ENCODE data around the gene CNIH4.

CNIH4 gene

GRCh38 chr1:224357626-224358124, 996 bp downstream of the CNIH4 start:
- H3K4me3 ChIP-seq (ENCODE audit: low read depth, low read length) = peak overlapping the region; percentile 98
- CTCF ChIA-PET = interaction anchor here (0.5 to 1.3 kb wide), 9 partner anchors 9 to 486 kb away, joined by 3 to 4 read pairs (median 3); no protein-coding TSS in a partner anchor
- H3K4me1 ChIP-seq (ENCODE audit: control insufficient read depth, insufficient read depth, low read length) = peaks cover 13% of the 10 kb centered on the region; the same call in 1 of the 2 replicates
- peak overlapping the region; percentile 91 for H3K27ac ChIP-seq (ENCODE audit: extremely low read depth, low read depth, low read length)
- no peaks in the 10 kb centered on the region for H3K9me3 ChIP-seq (ENCODE audit: control insufficient read depth, insufficient read depth, low read depth, low read length)
- peaks cover 6 to 24% of the 10 kb centered on the region in 2 experiments; a peak in 2 of 3 replicates for H3K36me3 ChIP-seq (ENCODE audit: control insufficient read depth in 2 of 2, insufficient read depth in 1 of 2, low read length in 2 of 2)
- POLR2A ChIA-PET = interaction anchor here (0.6 to 1.6 kb wide), 5 partner anchors 10 to 650 kb away, joined by 3 to 5 read pairs (median 3); partner anchors contain the start of genes NVL and WDR26
- TF ChIP-seq, protein P1, sequence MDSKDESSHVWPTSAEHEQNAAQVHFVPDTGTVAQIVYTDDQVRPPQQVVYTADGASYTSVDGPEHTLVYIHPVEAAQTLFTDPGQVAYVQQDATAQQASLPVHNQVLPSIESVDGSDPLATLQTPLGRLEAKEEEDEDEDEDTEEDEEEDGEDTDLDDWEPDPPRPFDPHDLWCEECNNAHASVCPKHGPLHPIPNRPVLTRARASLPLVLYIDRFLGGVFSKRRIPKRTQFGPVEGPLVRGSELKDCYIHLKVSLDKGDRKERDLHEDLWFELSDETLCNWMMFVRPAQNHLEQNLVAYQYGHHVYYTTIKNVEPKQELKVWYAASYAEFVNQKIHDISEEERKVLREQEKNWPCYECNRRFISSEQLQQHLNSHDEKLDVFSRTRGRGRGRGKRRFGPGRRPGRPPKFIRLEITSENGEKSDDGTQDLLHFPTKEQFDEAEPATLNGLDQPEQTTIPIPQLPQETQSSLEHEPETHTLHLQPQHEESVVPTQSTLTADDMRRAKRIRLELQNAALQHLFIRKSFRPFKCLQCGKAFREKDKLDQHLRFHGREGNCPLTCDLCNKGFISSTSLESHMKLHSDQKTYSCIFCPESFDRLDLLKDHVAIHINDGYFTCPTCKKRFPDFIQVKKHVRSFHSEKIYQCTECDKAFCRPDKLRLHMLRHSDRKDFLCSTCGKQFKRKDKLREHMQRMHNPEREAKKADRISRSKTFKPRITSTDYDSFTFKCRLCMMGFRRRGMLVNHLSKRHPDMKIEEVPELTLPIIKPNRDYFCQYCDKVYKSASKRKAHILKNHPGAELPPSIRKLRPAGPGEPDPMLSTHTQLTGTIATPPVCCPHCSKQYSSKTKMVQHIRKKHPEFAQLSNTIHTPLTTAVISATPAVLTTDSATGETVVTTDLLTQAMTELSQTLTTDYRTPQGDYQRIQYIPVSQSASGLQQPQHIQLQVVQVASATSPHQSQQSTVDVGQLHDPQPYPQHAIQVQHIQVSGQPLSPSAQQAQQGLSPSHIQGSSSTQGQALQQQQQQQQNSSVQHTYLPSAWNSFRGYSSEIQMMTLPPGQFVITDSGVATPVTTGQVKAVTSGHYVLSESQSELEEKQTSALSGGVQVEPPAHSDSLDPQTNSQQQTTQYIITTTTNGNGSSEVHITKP (tag by site-specific recombination; IDR thresholded peaks at IDR 0.05) = peak; percentile 86
- TF ChIP-seq ZNF274 (IDR thresholded peaks at IDR 0.05; ENCODE audit: low read length) = no peak
- no peak for TF ChIP-seq ZNF274 (tag by site-specific recombination; IDR thresholded peaks at IDR 0.05; ENCODE audit: borderline replicate concordance)
- peak; percentile 60; the same call in 1 of the 2 replicates for TF ChIP-seq ZFP37 (tag by site-specific recombination; IDR thresholded peaks at IDR 0.05)
- no peak for TF ChIP-seq ZNF174 (tag by site-specific recombination; IDR thresholded peaks at IDR 0.05)
- TF ChIP-seq, protein P2, sequence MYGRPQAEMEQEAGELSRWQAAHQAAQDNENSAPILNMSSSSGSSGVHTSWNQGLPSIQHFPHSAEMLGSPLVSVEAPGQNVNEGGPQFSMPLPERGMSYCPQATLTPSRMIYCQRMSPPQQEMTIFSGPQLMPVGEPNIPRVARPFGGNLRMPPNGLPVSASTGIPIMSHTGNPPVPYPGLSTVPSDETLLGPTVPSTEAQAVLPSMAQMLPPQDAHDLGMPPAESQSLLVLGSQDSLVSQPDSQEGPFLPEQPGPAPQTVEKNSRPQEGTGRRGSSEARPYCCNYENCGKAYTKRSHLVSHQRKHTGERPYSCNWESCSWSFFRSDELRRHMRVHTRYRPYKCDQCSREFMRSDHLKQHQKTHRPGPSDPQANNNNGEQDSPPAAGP (tag by site-specific recombination; IDR thresholded peaks at IDR 0.05) = no peak
- no peak for TF ChIP-seq ZNF433 (tag by site-specific recombination; IDR thresholded peaks at IDR 0.05; ENCODE audit: low read depth)
- no peak for TF ChIP-seq GLI4 (tag by site-specific recombination; IDR thresholded peaks at IDR 0.05)
- TF ChIP-seq ZNF132 (tag by site-specific recombination; IDR thresholded peaks at IDR 0.05; ENCODE audit: borderline replicate concordance) = 0 out of 2 replicates have a peak, but pooled peaks have one; percentile 31
- no peak for TF ChIP-seq ZNF621 (tag by site-specific recombination; IDR thresholded peaks at IDR 0.05)
- no peak for TF ChIP-seq ZNF580 (tag by site-specific recombination; IDR thresholded peaks at IDR 0.05)
- peak; percentile 6; the same call in 1 of the 2 replicates for TF ChIP-seq ZNF664 (tag by site-specific recombination; IDR thresholded peaks at IDR 0.05)
- no peak for TF ChIP-seq GLIS1 (tag by site-specific recombination; IDR thresholded peaks at IDR 0.05)
- TF ChIP-seq ZNF2 (tag by site-specific recombination; IDR thresholded peaks at IDR 0.05) = peak; percentile 67; the same call in 1 of the 2 replicates
- TF ChIP-seq, protein P3, sequence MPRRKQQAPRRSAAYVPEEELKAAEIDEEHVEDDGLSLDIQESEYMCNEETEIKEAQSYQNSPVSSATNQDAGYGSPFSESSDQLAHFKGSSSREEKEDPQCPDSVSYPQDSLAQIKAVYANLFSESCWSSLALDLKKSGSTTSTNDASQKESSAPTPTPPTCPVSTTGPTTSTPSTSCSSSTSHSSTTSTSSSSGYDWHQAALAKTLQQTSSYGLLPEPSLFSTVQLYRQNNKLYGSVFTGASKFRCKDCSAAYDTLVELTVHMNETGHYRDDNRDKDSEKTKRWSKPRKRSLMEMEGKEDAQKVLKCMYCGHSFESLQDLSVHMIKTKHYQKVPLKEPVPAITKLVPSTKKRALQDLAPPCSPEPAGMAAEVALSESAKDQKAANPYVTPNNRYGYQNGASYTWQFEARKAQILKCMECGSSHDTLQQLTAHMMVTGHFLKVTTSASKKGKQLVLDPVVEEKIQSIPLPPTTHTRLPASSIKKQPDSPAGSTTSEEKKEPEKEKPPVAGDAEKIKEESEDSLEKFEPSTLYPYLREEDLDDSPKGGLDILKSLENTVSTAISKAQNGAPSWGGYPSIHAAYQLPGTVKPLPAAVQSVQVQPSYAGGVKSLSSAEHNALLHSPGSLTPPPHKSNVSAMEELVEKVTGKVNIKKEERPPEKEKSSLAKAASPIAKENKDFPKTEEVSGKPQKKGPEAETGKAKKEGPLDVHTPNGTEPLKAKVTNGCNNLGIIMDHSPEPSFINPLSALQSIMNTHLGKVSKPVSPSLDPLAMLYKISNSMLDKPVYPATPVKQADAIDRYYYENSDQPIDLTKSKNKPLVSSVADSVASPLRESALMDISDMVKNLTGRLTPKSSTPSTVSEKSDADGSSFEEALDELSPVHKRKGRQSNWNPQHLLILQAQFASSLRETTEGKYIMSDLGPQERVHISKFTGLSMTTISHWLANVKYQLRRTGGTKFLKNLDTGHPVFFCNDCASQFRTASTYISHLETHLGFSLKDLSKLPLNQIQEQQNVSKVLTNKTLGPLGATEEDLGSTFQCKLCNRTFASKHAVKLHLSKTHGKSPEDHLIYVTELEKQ (tag by site-specific recombination; IDR thresholded peaks at IDR 0.05; ENCODE audit: borderline replicate concordance) = no peak
- no peak for TF ChIP-seq ZBTB1 (tag by site-specific recombination; IDR thresholded peaks at IDR 0.05)
- no peak for TF ChIP-seq ZNF558 (tag by site-specific recombination; IDR thresholded peaks at IDR 0.05)
- TF ChIP-seq ZSCAN16 (tag by site-specific recombination; IDR thresholded peaks at IDR 0.05) = no peak
- TF ChIP-seq ZNF404 (tag by site-specific recombination; IDR thresholded peaks at IDR 0.05) = no peak
- no peak for TF ChIP-seq ZBTB48 (tag by site-specific recombination; IDR thresholded peaks at IDR 0.05)

Measured in HEK293 (cell line).